PC-9 (cell line): ENCODE measurements around the gene KRABD2.

Source experiments
- BruUV-seq: library from RNA; stranded (reverse); fragments of 400-500 nt; replicated peaks from 2 replicates; lab custom pipeline; 2021; lab: Mats Ljungman, UMichigan
- CTCF ChIA-PET: fragments of 300-600 bp; sonication (Branson Sonifier 250); formaldehyde crosslinking; loops from one replicate; lab custom pipeline; 2022; ENCODE audit warnings: antibody characterized with exemption; lab: Charles Lee
- POLR2A ChIA-PET: fragments of 300-600 bp; sonication (Branson Sonifier 250); formaldehyde crosslinking; loops from one replicate; lab custom pipeline; 2022; ENCODE audit warnings: antibody characterized with exemption; ENCODE audit not compliant: unreplicated experiment; lab: Charles Lee
- DNase-seq, 2 experiments: peaks; one replicate each; pipeline versions ENCODE4 v3.0.0 to v3.0.0-alpha.2; 2015 to 2022; ENCODE audit warnings: mixed read lengths in 1 of 2
- H2AFZ ChIP-seq: fragments of 200-600 bp; sonication (generic); 2 replicates; pipeline ENCODE4 v1.8.1; 2017; ENCODE audit warnings: antibody characterized with exemption
- H3F3A ChIP-seq: fragments of 200-600 bp; sonication (generic); 2 replicates; pipeline ENCODE4 v1.8.1; 2017; ENCODE audit warnings: antibody characterized with exemption, mild to moderate bottlenecking, low read depth; ENCODE audit not compliant: insufficient read depth
- H3K27ac ChIP-seq: fragments of 200-600 bp; sonication (generic); 2 replicates; pipeline ENCODE4 v1.6.1; 2016; ENCODE audit warnings: mixed run types
- H3K27me3 ChIP-seq: fragments of 200-600 bp; sonication (generic); 2 replicates; pipeline ENCODE4 v1.6.1; 2016; ENCODE audit warnings: low read depth, mixed run types; ENCODE audit not compliant: insufficient read depth
- H3K36me3 ChIP-seq: fragments of 200-600 bp; sonication (generic); 2 replicates; pipeline ENCODE4 v1.6.1; 2016; ENCODE audit warnings: low read depth, mixed run types
- H3K4me1 ChIP-seq: fragments of 200-600 bp; sonication (generic); replicated peaks from 2 replicates; pipeline ENCODE4 v1.6.1; 2016; ENCODE audit warnings: mixed run types; ENCODE audit not compliant: insufficient read depth
- H3K4me2 ChIP-seq: fragments of 200-600 bp; sonication (generic); 2 replicates; pipeline ENCODE4 v1.6.1; 2017; ENCODE audit warnings: mixed run types
- H3K4me3 ChIP-seq: fragments of 200-600 bp; sonication (generic); 2 replicates; pipeline ENCODE4 v1.6.1; 2016; ENCODE audit warnings: mixed run types
- H3K79me2 ChIP-seq: fragments of 200-600 bp; sonication (generic); 2 replicates; pipeline ENCODE4 v1.6.1; 2017; ENCODE audit warnings: low read depth, mixed run types
- H3K9me2 ChIP-seq: fragments of 200-600 bp; sonication (generic); 2 replicates; pipeline ENCODE4 v1.8.1; 2017; ENCODE audit warnings: mild to moderate bottlenecking; ENCODE audit not compliant: insufficient read depth
- H3K9me3 ChIP-seq: fragments of 200-600 bp; sonication (generic); 2 replicates; pipeline ENCODE4 v1.8.1; 2016; ENCODE audit warnings: low read depth; ENCODE audit not compliant: insufficient read depth
- H4K20me1 ChIP-seq: fragments of 200-600 bp; sonication (generic); 2 replicates; pipeline ENCODE4 v1.8.1; 2017; ENCODE audit not compliant: insufficient read depth
- CTCF ChIP-seq: fragments of 200-600 bp; sonication (generic); conservative IDR thresholded peaks from 2 replicates; pipeline ENCODE4 v1.6.1; 2017; ENCODE audit warnings: mixed run types, antibody characterized with exemption, mild to moderate bottlenecking, moderate library complexity
- EZH2 ChIP-seq: fragments of 200-600 bp; sonication (generic); IDR thresholded peaks from 2 replicates; pipeline ENCODE4 v1.8.0; 2017; ENCODE audit warnings: antibody characterized with exemption, low read depth
- intact Hi-C: fragments of 100-400 bp; cut with micrococcal nuclease; formaldehyde crosslinking; loops from one replicate; pipeline ENCODE4 v1.10.0; 2022; ENCODE audit not compliant: unreplicated experiment

Gene KRABD2

GRCh38 chr17:8419305-8419704 lies 42.8 kb upstream of the KRABD2 start:
- intact Hi-C loops = loop anchor here (10.0 kb wide), 1 partner anchor 325 kb away; the partner anchor contains the start of gene CCDC42
- H3K27ac ChIP-seq = no peak overlapping the region
- BruUV-seq = no TSS peak
- no peaks in the 10 kb centered on the region for H3K36me3 ChIP-seq
- no peaks in the 10 kb centered on the region for H3K9me2 ChIP-seq
- no peaks in the 10 kb centered on the region for H3K9me3 ChIP-seq
- no peak overlapping the region for H3K4me2 ChIP-seq
- no peaks in the 10 kb centered on the region for H3K27me3 ChIP-seq
- H3K79me2 ChIP-seq = no peaks in the 10 kb centered on the region
- H3K4me3 ChIP-seq = no peak overlapping the region
- no peak for DNase-seq
- no peak overlapping the region for H2AFZ ChIP-seq
- POLR2A ChIA-PET = no interaction called here
- H4K20me1 ChIP-seq = no peaks in the 10 kb centered on the region
- CTCF ChIA-PET = no interaction called here
- H3K4me1 ChIP-seq = peaks cover 14% of the 10 kb centered on the region
- TF ChIP-seq EZH2 (no peak), CTCF (no peak)
- H3F3A ChIP-seq = no peaks in the 10 kb centered on the region

DNA sequence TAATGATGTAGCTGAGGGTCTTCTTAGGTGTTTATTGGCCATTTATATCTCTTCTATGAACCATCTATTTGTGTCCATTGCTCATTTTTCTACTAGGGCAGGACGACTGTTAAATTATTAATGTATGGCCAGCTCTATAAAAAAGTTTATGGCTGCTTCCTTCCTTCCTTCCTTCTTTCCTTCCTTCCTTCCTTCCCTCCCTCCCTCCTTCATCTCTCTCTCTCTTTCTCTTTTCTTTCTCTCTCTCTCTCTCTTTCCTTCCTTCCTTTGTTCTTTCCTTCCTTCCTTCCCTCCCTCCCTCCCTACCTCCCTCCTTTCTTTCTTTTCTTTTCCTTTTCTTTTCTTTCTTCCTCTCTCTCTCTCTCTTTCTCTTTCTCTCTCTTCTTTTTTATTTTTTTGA lies 42.0 kb upstream of the KRABD2 start:
- Histone ChIP-seq H3K4me2 (no peak overlapping the region), H3K27ac (no peak overlapping the region), H3F3A (no peaks in the 10 kb centered on the region), H3K79me2 (no peaks in the 10 kb centered on the region), H3K9me3 (no peaks in the 10 kb centered on the region), H3K4me3 (no peak overlapping the region), H3K27me3 (no peaks in the 10 kb centered on the region), H3K9me2 (no peaks in the 10 kb centered on the region), H3K4me1 (peaks cover 14% of the 10 kb centered on the region), H2AFZ (no peak overlapping the region), H3K36me3 (no peaks in the 10 kb centered on the region), H4K20me1 (no peaks in the 10 kb centered on the region)
- CTCF ChIA-PET = no interaction called here
- no TSS peak for BruUV-seq
- intact Hi-C loops = loop anchor here (10.0 kb wide), 1 partner anchor 326 kb away; the partner anchor contains the start of gene CCDC42
- POLR2A ChIA-PET = no interaction called here
- no peak for DNase-seq
- TF ChIP-seq EZH2 = no peak
- no peak for TF ChIP-seq CTCF

- Histone ChIP-seq H3K27ac (no peak overlapping the region), H3K27me3 (no peaks in the 10 kb centered on the region), H3K36me3 (no peaks in the 10 kb centered on the region), H3K9me2 (no peaks in the 10 kb centered on the region), H3K4me1 (peaks cover 14% of the 10 kb centered on the region), H3K4me2 (no peak overlapping the region), H3K79me2 (no peaks in the 10 kb centered on the region), H3K9me3 (no peaks in the 10 kb centered on the region), H3K4me3 (no peak overlapping the region), H3F3A (no peaks in the 10 kb centered on the region), H2AFZ (no peak overlapping the region), H4K20me1 (no peaks in the 10 kb centered on the region)
- intact Hi-C loops = loop anchor here (10.0 kb wide), 1 partner anchor 327 kb away; the partner anchor contains the start of gene CCDC42
- DNase-seq = no peak
- POLR2A ChIA-PET = interaction anchor here (0.7 kb wide), 1 partner anchor 15 kb away, joined by 4 read pairs; no protein-coding TSS in a partner anchor
- TF ChIP-seq EZH2 = no peak
- no peak for TF ChIP-seq CTCF
- CTCF ChIA-PET = no interaction called here
- no TSS peak for BruUV-seq
Observed at GRCh38 chr17:8417806-8418205, 41.3 kb upstream of the KRABD2 start.
